ENCODE measurements around the gene EXD1. TPM values are rescaled to one million over a fixed set of nuclear protein-coding genes. Genes with fewer than 3 reads are reported as not detected.

EXD1 gene
- total and polyA plus RNA-seq, 2 of the 13 experiments (the other 11 are each of a cell fraction or from before 2014, with no cell fraction given): not detected

DNA sequence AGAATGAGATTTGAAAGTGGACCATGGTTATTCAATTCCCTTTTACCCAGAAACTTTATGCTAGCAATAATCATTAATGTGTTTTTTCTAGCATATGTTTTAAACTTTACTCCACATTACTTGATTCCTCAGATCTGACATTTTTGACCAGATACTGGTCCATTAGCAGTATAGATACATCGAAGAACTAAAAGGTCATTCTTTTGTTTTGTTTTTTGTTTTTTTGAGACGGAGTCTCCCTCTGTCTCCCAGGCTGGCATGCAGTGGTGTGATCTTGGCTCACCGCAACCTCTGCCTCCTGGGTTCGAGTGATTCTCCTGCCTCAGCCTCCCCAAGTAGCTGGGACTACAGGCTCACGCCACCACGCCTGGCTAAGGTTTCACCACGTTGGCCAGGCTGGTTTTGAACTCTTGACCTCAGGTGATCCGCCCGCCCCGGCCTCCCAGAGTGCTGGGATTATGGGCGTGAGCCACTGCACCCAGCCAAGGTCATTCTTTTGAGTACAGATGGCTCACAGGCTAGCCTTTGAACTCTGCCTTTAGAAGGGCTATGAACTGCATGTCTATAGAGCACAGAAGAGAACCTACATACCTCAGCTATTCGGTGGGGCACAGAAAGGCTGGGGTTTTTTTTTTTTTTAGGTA lies 29.1 kb upstream of the EXD1 start (continued):
- TF ChIP-seq, protein P1, sequence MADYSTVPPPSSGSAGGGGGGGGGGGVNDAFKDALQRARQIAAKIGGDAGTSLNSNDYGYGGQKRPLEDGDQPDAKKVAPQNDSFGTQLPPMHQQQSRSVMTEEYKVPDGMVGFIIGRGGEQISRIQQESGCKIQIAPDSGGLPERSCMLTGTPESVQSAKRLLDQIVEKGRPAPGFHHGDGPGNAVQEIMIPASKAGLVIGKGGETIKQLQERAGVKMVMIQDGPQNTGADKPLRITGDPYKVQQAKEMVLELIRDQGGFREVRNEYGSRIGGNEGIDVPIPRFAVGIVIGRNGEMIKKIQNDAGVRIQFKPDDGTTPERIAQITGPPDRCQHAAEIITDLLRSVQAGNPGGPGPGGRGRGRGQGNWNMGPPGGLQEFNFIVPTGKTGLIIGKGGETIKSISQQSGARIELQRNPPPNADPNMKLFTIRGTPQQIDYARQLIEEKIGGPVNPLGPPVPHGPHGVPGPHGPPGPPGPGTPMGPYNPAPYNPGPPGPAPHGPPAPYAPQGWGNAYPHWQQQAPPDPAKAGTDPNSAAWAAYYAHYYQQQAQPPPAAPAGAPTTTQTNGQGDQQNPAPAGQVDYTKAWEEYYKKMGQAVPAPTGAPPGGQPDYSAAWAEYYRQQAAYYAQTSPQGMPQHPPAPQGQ (CRISPR knock-in tag; IDR thresholded peaks at IDR 0.05; ENCODE audit: borderline replicate concordance): no peak
- TF ChIP-seq ZSCAN21 (CRISPR knock-in tag; IDR thresholded peaks at IDR 0.05; ENCODE audit: borderline replicate concordance) (peak; percentile 60; the same call in 1 of the 2 replicates), ZSCAN29 (CRISPR knock-in tag; conservative IDR thresholded peaks at IDR 0.05) (0 out of 2 replicates have a peak, but pooled peaks have one; percentile 50), HNRNPL (IDR thresholded peaks at IDR 0.05; ENCODE audit: low read depth, low read length) (no peak), BRD4 (CRISPR knock-in tag; IDR thresholded peaks at IDR 0.05) (0 out of 2 replicates have a peak, but pooled peaks have one; percentile 65), HNF4A (CRISPR knock-in tag; IDR thresholded peaks at IDR 0.05) (peak; percentile 98), THAP11 (CRISPR knock-in tag; IDR thresholded peaks at IDR 0.05) (peak; percentile 62), NFKB2 (CRISPR knock-in tag; IDR thresholded peaks at IDR 0.05; ENCODE audit: borderline replicate concordance) (peak; percentile 66; the same call in 1 of the 2 replicates), ZNF318 (CRISPR knock-in tag; IDR thresholded peaks at IDR 0.05) (0 out of 2 replicates have a peak, but pooled peaks have one; percentile 43), PAWR (CRISPR knock-in tag; IDR thresholded peaks at IDR 0.05; ENCODE audit: borderline replicate concordance) (no peak), SIX4 (CRISPR knock-in tag; IDR thresholded peaks at IDR 0.05) (peak; percentile 61; the same call in 1 of the 2 replicates), MED8 (CRISPR knock-in tag; IDR thresholded peaks at IDR 0.05; ENCODE audit: insufficient replicate concordance) (peak; percentile 71), ZNF775 (CRISPR knock-in tag; IDR thresholded peaks at IDR 0.05; ENCODE audit: borderline replicate concordance) (no peak), KAT8 (CRISPR knock-in tag; IDR thresholded peaks at IDR 0.05) (peak; percentile 64), FOSL2 (CRISPR knock-in tag; IDR thresholded peaks at IDR 0.05) (peak; percentile 74)
- TF ChIP-seq, protein P2, sequence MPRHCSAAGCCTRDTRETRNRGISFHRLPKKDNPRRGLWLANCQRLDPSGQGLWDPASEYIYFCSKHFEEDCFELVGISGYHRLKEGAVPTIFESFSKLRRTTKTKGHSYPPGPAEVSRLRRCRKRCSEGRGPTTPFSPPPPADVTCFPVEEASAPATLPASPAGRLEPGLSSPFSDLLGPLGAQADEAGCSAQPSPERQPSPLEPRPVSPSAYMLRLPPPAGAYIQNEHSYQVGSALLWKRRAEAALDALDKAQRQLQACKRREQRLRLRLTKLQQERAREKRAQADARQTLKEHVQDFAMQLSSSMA (CRISPR knock-in tag; IDR thresholded peaks at IDR 0.05): no peak
- TF ChIP-seq, protein P3, sequence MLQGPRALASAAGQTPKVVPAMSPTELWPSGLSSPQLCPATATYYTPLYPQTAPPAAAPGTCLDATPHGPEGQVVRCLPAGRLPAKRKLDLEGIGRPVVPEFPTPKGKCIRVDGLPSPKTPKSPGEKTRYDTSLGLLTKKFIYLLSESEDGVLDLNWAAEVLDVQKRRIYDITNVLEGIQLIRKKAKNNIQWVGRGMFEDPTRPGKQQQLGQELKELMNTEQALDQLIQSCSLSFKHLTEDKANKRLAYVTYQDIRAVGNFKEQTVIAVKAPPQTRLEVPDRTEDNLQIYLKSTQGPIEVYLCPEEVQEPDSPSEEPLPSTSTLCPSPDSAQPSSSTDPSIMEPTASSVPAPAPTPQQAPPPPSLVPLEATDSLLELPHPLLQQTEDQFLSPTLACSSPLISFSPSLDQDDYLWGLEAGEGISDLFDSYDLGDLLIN (CRISPR knock-in tag; IDR thresholded peaks at IDR 0.05; ENCODE audit: borderline replicate concordance): no peak

Measured in HepG2 (cell line).